GM06990 (cell line): ENCODE data around the gene CYB561D2.

Experiments used
- DNase-seq: peaks from one replicate; pipeline ENCODE4 v3.0.0-alpha.2; 2011; ENCODE audit not compliant: insufficient read length; ENCODE audit errors: extremely low read depth
- H3K27me3 ChIP-seq: replicated peaks from 2 replicates; pipeline ENCODE4 v1.6.0; 2011; ENCODE audit warnings: low read length; ENCODE audit not compliant: control insufficient read depth, insufficient read depth
- H3K36me3 ChIP-seq: 2 replicates; pipeline ENCODE4 v1.5.1; 2011; ENCODE audit warnings: low read length; ENCODE audit not compliant: control insufficient read depth, insufficient read depth
- H3K4me3 ChIP-seq: replicated peaks from 2 replicates; pipeline ENCODE4 v1.5.1; 2011; ENCODE audit warnings: low read depth, mild to moderate bottlenecking, control low read depth, low read length
- CTCF ChIP-seq: IDR thresholded peaks from 2 replicates; pipeline ENCODE4 v1.5.1; 2011; ENCODE audit warnings: low read length, control low read depth, mild to moderate bottlenecking, inconsistent platforms; ENCODE audit not compliant: insufficient read depth, poor library complexity, severe bottlenecking

The CYB561D2 gene

GRCh38 chr3:50354850-50355249 lies 4.2 kb downstream of the CYB561D2 start:
- H3K4me3 ChIP-seq = no peak overlapping the region
- no peak for TF ChIP-seq CTCF
- H3K27me3 ChIP-seq = no peaks in the 10 kb centered on the region
- no peak for DNase-seq
- peaks cover 29% of the 10 kb centered on the region for H3K36me3 ChIP-seq

GRCh38 chr3:50355829-50356552 lies 5.3 kb downstream of the CYB561D2 start:
- Histone ChIP-seq H3K4me3 (no peak overlapping the region), H3K27me3 (no peaks in the 10 kb centered on the region), H3K36me3 (peaks cover 29% of the 10 kb centered on the region)
- no peak for DNase-seq
- TF ChIP-seq CTCF = no peak

GRCh38 chr3:50356553-50356952 lies 5.9 kb downstream of the CYB561D2 start:
- peaks cover 29% of the 10 kb centered on the region for H3K36me3 ChIP-seq
- no peak for DNase-seq

GRCh38 chr3:50357481-50357880 lies 6.8 kb downstream of the CYB561D2 start:
- Histone ChIP-seq H3K36me3 (peaks cover 29% of the 10 kb centered on the region), H3K27me3 (no peaks in the 10 kb centered on the region), H3K4me3 (peak overlapping the region; percentile 82)
- DNase-seq = no peak
- no peak for TF ChIP-seq CTCF

More at GRCh38 chr3:50356553-50356952, 5.9 kb downstream of the CYB561D2 start:
- TF ChIP-seq CTCF = no peak
- H3K27me3 ChIP-seq = no peaks in the 10 kb centered on the region
- 0 out of 2 replicates have a peak overlapping the region, but pooled peaks have one; percentile 82 for H3K4me3 ChIP-seq

- DNase-seq = no peak
- TF ChIP-seq CTCF = no peak
- H3K36me3 ChIP-seq = peaks cover 25% of the 10 kb centered on the region
- no peaks in the 10 kb centered on the region for H3K27me3 ChIP-seq
- H3K4me3 ChIP-seq = peak overlapping the region; percentile 82
Measured at GRCh38 chr3:50358355-50358910, 7.8 kb downstream of the CYB561D2 start.
